PC-3 (cell line): ENCODE data around the gene TNNT1. TPM values are rescaled to one million over a fixed set of nuclear protein-coding genes. Genes with fewer than 3 reads are reported as not detected.

Experiments used
- ATAC-seq: fragments of 200-7000 bp; cut with Tn5 transposase; 2 replicates; pipeline ENCODE4 v1.9.1; 2020; ENCODE audit warnings: mild to moderate bottlenecking, moderate library complexity
- BruUV-seq: library from RNA; stranded (reverse); fragments of 400-500 nt; replicated peaks from 2 replicates; lab custom pipeline; 2021; lab: Mats Ljungman, UMichigan
- CTCF ChIA-PET: fragments of 300-600 bp; sonication (Branson Sonifier 250); formaldehyde crosslinking; loops from one replicate; lab custom pipeline; 2022; ENCODE audit warnings: antibody characterized with exemption; lab: Charles Lee
- POLR2A ChIA-PET: fragments of 300-600 bp; sonication (Branson Sonifier 250); formaldehyde crosslinking; loops from one replicate; lab custom pipeline; 2022; ENCODE audit warnings: antibody characterized with exemption; ENCODE audit not compliant: unreplicated experiment; lab: Charles Lee
- DNase-seq: peaks from one replicate; pipeline ENCODE4 v3.0.0-alpha.2; 2015
- H2AFZ ChIP-seq: fragments of 300-600 bp; sonication (generic); 2 replicates; pipeline ENCODE4 v1.6.0; 2016; ENCODE audit warnings: antibody characterized with exemption, low read length
- H3F3A ChIP-seq: fragments of 300-600 bp; sonication (generic); one replicate; pipeline ENCODE4 v1.6.0; 2017; ENCODE audit warnings: antibody characterized with exemption, low read length, control low read depth, mild to moderate bottlenecking; ENCODE audit not compliant: unreplicated experiment
- H3K27ac ChIP-seq: fragments of 300-600 bp; sonication (generic); 2 replicates; pipeline ENCODE4 v1.5.1; 2016; ENCODE audit warnings: mild to moderate bottlenecking, low read length
- H3K27me3 ChIP-seq: fragments of 300-600 bp; sonication (generic); 2 replicates; pipeline ENCODE4 v1.6.1; 2016; ENCODE audit warnings: low read length, mixed read lengths
- H3K36me3 ChIP-seq: fragments of 300-600 bp; sonication (generic); 2 replicates; pipeline ENCODE4 v1.6.1; 2016; ENCODE audit warnings: low read depth, mixed run types, low read length, mixed read lengths
- H3K4me1 ChIP-seq: fragments of 300-600 bp; sonication (generic); 2 replicates; pipeline ENCODE4 v1.5.1; 2016; ENCODE audit warnings: low read length; ENCODE audit not compliant: insufficient read depth
- H3K4me2 ChIP-seq: fragments of 300-600 bp; sonication (generic); 2 replicates; pipeline ENCODE4 v1.6.0; 2016; ENCODE audit warnings: low read length
- H3K4me3 ChIP-seq: fragments of 300-600 bp; sonication (generic); 2 replicates; pipeline ENCODE4 v1.5.1; 2016; ENCODE audit warnings: mild to moderate bottlenecking, low read length, mixed read lengths
- H3K79me2 ChIP-seq: fragments of 300-600 bp; sonication (generic); 2 replicates; pipeline ENCODE4 v1.6.1; 2017; ENCODE audit warnings: low read length, mixed read lengths
- H3K9ac ChIP-seq: fragments of 300-600 bp; sonication (generic); 2 replicates; pipeline ENCODE4 v1.6.0; 2016; ENCODE audit warnings: mild to moderate bottlenecking, low read length
- H3K9me2 ChIP-seq: fragments of 300-600 bp; sonication (generic); replicated peaks from 2 replicates; pipeline ENCODE4 v1.6.1; 2016; ENCODE audit warnings: mixed run types, low read length, mixed read lengths
- H3K9me3 ChIP-seq: fragments of 300-600 bp; sonication (generic); 2 replicates; pipeline ENCODE4 v1.6.1; 2016; ENCODE audit warnings: low read length, mixed read lengths
- H4K20me1 ChIP-seq: fragments of 300-600 bp; sonication (generic); 2 replicates; pipeline ENCODE4 v1.6.1; 2016; ENCODE audit warnings: low read length, mixed read lengths
- EZH2 ChIP-seq: fragments of 300-600 bp; sonication (generic); IDR thresholded peaks from one replicate; pipeline ENCODE4 v1.6.1; 2017; ENCODE audit warnings: antibody characterized with exemption, mild to moderate bottlenecking, low read length; ENCODE audit not compliant: unreplicated experiment
- EZH2phosphoT487 ChIP-seq: fragments of 300-600 bp; sonication (generic); IDR thresholded peaks from 2 replicates; pipeline ENCODE4 v1.6.1; 2018; ENCODE audit warnings: mild to moderate bottlenecking, antibody characterized with exemption, low read length, borderline replicate concordance
- intact Hi-C: fragments of 100-400 bp; cut with micrococcal nuclease; formaldehyde crosslinking; loops from 2 replicates; pipeline ENCODE4 v1.9.0; 2023
- total RNA-seq: library from RNA; depleted of rRNA; stranded (reverse); fragments of >200 nt; gene quantifications from 2 replicates; pipeline ENCODE4 v1.2.3, GENCODE V29; 2014
- TF ChIP-seq, protein P1 (sequence below): fragments of 300-600 bp; sonication (generic); conservative IDR thresholded peaks from 2 replicates; pipeline ENCODE4 v1.5.1; 2017; ENCODE audit warnings: antibody characterized with exemption, low read depth, mild to moderate bottlenecking, low read length

The TNNT1 gene
- total RNA-seq, 1 experiment from 2014 or later, result 266 TPM

DNA sequence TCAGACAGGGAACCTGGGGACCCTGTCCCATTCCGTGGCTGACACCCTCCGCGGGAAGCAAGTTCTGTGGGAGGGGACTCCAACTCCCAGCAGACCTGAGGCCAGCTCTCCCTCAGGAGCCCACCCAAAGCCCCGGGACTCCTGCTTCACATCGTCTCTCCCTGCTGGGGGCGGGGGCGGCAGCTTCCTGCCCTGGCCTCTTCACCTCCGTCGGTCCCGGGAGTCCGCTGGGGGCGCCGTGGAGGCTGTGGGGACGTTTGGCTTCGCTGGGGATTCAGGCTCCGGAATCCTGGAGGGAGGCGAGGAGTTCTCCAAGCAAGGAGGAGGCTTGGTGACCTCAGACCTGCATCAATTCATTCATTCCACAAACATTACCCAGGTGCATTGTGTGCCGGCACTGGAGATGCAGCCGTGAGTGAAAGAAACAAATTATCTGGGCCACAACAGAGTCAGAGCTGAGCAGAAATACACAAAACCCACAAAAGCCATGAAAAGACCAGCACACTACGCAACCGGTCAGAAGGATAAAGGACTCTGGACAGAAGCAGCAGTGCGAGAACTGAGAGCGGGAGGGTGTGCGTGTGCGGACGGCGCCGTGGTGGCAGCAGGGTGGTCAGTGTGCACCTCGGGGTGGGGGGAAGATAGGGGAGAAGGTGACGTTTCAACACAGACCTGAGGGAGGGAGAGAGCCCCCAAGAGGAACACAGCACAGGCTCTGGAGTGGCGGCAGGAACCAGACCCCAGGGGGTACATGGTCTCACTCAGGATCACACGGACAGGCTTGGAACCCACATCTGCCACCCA lies 54.3 kb downstream of the TNNT1 start:
- ATAC-seq (no peak), DNase-seq (no peak)
- Histone ChIP-seq H3K9me3 (no peaks in the 10 kb centered on the region), H3K4me3 (no peak overlapping the region), H3K9me2 (no peaks in the 10 kb centered on the region), H3K79me2 (no peaks in the 10 kb centered on the region), H3K9ac (no peak overlapping the region), H3K4me2 (no peak overlapping the region), H3F3A (no peaks in the 10 kb centered on the region), H2AFZ (no peak overlapping the region), H4K20me1 (no peaks in the 10 kb centered on the region), H3K27ac (no peak overlapping the region), H3K4me1 (no peaks in the 10 kb centered on the region), H3K36me3 (peaks cover 13% of the 10 kb centered on the region; the same call in 1 of the 2 replicates), H3K27me3 (no peaks in the 10 kb centered on the region)
- CTCF ChIA-PET, result no interaction called here
- intact Hi-C loops, result no loop called here
- no TSS peak for BruUV-seq
- POLR2A ChIA-PET, result no interaction called here
- TF ChIP-seq EZH2phosphoT487 (no peak), EZH2 (no peak)
- TF ChIP-seq, protein P1, sequence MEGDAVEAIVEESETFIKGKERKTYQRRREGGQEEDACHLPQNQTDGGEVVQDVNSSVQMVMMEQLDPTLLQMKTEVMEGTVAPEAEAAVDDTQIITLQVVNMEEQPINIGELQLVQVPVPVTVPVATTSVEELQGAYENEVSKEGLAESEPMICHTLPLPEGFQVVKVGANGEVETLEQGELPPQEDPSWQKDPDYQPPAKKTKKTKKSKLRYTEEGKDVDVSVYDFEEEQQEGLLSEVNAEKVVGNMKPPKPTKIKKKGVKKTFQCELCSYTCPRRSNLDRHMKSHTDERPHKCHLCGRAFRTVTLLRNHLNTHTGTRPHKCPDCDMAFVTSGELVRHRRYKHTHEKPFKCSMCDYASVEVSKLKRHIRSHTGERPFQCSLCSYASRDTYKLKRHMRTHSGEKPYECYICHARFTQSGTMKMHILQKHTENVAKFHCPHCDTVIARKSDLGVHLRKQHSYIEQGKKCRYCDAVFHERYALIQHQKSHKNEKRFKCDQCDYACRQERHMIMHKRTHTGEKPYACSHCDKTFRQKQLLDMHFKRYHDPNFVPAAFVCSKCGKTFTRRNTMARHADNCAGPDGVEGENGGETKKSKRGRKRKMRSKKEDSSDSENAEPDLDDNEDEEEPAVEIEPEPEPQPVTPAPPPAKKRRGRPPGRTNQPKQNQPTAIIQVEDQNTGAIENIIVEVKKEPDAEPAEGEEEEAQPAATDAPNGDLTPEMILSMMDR, result no peak

DNA sequence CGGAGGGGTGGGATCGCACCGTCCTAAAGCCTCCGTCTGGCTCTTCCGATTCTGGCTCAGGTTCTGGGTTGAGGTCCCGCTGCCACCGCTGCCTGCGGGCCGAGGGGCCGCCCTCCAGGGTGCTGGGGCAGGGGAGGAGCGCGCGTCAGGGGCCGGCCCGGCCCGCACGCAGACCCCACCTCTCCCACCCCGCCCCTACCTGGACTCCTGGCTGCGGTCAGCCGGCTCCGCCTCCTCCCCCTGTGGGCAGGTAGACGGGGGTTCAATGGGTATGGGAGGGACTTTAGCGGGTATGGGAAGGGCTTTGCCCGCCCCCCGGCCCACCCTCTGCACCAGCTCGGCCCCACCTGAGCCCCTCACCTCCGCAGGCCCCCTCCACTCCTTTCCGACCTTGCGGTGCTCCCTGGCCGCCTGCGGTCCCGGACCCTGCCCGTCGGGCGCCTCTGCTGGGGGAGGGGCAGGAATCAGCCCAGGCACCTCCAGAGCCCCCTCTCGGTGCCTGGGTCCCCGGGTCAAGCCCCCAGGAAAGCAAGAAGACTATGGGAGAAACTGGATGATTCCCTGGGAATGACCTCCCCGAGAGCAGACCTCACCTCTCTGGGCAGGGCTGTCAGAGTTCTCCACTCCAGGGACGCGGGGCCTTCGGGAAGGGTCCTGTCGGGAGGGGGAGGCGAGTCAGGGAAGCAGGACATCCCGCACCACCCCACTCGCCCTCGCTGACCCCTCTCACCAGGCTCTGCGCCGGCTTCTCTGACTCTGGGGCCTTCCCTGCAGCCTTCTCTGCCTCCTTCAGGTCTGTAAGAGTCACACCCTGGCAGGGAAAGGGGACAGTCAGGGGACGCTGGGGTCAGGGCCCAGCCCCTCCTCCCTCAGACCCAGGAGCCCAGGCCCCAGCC lies 56.3 kb downstream of the TNNT1 start:
- Histone ChIP-seq H3K9ac (no peak overlapping the region), H3F3A (no peaks in the 10 kb centered on the region), H3K9me3 (no peaks in the 10 kb centered on the region), H3K27me3 (no peaks in the 10 kb centered on the region), H3K79me2 (no peaks in the 10 kb centered on the region), H2AFZ (no peak overlapping the region), H3K4me2 (no peak overlapping the region), H3K9me2 (no peaks in the 10 kb centered on the region), H3K4me1 (no peaks in the 10 kb centered on the region), H3K36me3 (peaks cover 13% of the 10 kb centered on the region; the same call in 1 of the 2 replicates), H3K27ac (no peak overlapping the region), H3K4me3 (no peak overlapping the region), H4K20me1 (no peaks in the 10 kb centered on the region)
- TF ChIP-seq, protein P1, result no peak
- TF ChIP-seq EZH2phosphoT487 (no peak), EZH2 (no peak)
- POLR2A ChIA-PET, result no interaction called here
- DNase-seq (no peak), ATAC-seq (no peak)
- CTCF ChIA-PET, result no interaction called here
- BruUV-seq, result no TSS peak
- intact Hi-C loops, result no loop called here
